Inflammatory macrophage (primary cell): Measurements from ENCODE around the gene SS18L1.

ENCODE experiments used
- DNase-seq, 2 donors: peaks; one replicate each; pipeline ENCODE4 v3.0.0-alpha.2; 2020 to 2022

SS18L1 gene

DNA sequence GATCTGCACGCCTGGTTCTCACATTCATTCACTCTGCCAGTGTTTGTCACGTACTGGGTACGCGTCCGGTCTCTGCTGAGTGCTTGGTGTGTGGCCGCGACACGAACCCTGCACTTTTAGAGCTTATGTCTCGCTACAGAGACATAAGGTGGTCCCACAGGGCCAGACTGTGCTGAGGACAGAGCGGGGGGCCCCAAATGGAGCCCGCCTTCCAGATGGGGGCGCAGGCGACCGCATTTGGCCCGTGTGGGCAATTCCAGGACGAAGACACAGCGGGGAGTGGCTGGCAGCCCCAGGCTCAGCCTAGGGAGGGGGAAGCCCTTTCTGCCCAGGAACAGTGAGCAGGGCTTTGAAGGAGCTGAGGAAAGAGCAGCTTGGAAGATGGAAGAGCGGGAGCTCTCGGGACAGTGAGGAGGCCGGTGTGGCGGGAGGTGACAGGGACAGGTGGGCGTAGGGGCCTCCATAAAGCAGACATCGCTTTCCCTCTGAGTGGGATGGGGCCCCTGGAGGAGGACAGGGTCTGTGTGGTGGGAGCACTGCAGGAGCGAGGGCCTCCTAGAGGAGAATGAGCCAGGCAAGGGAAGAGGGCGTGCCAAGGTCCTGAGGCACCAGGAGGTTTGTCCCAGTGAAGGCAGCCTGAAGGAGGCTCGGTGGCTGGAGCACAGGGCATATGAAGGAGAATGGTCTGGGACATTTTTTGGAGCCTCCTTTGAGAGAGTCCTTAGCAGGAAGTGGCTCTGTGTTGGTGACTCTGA, 31.5 kb downstream of the SS18L1 start:
- no peak for DNase-seq

DNA sequence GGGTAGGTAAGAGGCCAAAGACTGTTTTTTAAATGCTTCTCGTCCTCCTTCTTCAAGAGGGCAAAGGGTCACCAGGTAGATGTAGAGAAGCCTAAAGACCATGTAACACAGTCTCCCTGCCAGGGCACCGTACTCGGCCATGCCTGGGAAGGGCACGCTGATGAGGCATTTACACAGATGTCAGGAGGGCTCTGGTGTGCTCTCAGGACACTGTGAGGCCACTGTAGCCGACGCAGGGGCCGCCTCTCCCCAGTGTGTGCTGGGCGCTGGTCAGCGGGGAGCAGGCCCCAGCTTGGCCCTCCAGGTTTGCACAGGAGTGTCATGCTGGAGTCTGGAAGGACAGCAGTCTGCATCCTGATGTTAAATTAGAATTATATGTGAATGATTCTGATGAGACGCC, 32.1 kb downstream of the SS18L1 start:
- no peak for DNase-seq

DNA sequence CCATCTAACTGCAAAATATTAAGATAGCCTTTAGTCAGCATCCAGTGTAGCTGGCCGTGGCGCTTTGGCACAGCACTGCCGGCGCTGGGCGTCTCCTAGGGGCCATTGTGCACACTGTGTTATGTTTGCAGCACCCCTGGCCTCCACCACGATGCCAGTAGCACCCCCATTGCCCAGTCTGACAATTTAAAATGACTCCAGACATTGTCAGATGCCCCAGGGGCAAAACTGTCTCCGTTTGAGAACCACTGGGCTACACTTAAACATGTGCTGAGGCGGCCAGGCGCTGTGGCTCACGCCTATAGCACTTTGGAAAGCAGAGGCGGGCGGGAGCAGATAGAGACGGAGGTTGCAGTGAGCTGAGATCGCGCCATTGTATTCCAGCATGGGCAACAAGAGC, 33.3 kb downstream of the SS18L1 start:
- no peak for DNase-seq

DNA sequence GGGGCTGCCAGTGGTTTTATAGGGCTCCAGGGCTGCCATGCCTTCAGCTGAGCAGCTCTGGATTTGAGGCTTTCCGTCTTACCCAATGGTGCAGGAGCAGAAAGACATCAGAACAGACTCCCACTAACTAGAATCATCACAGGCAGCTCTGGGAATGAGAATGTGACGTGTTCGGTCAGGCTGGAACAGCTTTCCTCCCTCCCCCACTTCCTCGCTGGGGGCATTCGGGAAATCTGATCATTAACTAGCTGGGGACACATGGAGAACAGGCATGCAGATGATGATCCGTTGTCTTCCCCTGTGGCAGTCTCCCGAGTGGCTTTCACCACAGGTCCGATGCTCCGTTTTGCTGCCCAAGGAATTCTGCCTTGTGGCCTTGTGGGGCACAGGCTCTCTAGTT, 33.7 kb downstream of the SS18L1 start:
- no peak for DNase-seq

DNA sequence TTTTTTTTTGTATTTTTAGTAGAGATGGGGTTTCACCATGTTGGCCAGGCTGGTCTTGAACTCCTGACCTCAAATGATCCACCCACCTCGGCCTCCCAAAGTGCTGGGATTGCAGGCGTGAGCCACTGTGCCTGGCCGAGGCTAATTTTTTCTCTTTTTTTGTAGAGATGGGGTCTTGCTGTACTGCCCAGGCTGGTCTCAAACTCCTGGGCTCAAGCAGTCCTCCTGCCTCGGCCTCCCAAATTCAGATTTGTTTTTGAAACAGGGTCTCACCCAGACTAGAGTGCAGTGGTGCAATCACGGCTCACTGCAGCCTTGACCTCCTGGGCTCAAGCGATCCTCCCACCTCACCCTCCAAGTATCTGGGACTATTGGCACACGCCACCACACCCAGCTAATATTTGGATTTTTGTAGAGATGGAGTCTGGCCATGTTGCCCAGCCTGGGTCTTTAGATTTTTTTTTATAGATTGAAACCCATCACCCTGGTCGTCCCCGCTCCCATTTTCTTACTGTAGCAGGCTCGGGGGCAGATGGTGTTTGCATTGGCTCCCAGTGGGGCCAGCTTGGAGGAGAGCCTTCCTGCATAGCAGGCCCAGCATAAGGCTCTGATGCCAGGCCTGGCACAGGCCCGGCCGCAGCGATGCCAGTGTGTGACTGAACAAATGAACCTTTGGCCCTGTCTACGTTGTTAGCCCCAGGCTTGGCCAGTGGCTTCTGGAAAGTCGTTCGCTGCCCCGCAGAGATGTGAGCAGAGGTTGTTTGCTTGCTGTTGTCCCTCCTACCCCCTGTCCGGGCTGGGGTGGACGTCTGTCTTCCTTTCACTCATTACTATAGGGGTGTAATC, 35.0 kb downstream of the SS18L1 start:
- no peak for DNase-seq

DNA sequence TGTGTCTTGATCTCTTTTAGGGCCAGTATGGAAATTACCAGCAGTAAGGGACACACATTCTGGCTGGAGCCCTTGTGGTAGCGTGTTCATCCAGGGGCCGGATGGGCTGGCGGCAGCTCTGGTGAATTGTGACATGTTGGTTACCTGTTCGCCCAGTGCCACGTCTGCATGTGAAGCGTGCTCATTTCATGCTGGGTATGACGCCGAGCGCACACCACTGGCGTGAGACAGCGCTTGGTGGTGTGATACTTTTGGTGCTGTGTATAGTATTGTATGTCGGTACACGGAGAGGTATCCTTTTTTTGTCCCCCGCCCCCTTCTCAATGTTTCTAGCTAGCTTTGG, 35.6 kb downstream of the SS18L1 start:
- no peak for DNase-seq

DNA sequence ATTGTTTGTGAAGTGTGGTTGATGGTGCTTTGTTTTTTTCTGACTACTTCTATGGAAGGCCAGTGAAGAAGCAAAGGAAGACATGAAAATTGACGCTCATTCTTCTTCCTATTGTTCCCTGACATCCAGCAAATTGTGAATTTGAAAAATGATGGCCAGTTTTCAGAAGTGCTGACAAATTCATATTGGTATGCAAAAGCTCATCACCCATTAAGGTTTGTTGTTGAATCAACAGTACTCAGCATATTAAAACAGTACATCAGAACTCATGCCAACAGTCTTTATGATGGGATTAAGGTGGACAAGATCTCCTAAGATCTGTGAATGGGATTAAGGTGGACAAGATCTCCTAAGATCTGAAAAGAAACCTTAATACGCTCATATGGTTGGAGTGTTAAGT, 38.2 kb downstream of the SS18L1 start:
- no peak for DNase-seq

DNA sequence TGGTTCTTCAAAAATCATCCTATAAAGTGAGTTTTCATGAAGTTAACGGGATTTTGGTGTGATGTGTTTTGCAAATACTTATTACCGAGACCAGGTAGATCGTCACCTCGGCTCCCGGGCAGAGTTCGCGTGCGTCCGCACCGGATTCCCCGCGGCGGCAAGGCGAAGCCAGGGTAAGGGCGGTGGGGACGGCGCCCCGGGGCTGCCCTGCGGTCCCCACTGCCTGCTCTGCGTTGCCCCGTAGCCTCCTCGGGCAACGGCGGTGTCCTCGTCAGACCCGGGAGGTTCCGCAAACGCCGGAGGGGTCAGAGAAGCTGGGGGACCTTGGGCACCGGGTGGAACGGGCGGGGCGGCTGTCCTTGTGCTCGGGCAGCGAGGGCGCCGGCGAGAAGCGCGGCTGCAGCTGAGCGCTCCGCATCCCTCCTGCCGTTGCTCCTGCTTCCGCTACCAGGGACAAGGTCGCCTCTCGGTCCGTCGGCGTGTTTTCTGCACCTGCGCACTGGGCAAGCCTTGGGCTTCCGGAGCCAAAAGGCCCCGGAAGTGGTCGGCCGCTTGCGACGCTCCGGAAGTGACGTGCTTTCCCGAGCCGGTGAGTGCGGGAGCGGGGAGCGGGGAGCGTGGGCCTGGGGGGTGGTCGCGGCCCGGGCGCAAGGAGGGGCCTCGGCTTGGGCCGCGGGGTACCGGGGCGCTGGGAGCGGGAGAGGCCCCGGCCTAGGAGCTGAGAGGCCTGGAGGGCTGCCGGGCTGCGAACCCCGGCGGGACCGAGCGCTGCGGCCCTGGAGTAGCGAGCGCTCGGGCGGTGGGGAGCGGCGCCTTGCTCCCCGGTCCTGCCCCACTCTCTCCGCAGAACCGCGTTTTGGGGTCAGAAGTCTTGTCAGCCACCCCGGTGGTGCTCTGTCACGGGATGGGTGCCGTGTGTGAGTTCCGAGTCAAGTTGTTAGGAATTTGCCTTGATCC, 39.2 kb downstream of the SS18L1 start, which contains the start of gene MTG2:
MTG2 (plus strand) TSS at position 560 of the 957 bp plus-strand sequence. CDS start 10,393 bp downstream, outside the sequence.
- peak; percentile 96 to 98 for DNase-seq

DNA sequence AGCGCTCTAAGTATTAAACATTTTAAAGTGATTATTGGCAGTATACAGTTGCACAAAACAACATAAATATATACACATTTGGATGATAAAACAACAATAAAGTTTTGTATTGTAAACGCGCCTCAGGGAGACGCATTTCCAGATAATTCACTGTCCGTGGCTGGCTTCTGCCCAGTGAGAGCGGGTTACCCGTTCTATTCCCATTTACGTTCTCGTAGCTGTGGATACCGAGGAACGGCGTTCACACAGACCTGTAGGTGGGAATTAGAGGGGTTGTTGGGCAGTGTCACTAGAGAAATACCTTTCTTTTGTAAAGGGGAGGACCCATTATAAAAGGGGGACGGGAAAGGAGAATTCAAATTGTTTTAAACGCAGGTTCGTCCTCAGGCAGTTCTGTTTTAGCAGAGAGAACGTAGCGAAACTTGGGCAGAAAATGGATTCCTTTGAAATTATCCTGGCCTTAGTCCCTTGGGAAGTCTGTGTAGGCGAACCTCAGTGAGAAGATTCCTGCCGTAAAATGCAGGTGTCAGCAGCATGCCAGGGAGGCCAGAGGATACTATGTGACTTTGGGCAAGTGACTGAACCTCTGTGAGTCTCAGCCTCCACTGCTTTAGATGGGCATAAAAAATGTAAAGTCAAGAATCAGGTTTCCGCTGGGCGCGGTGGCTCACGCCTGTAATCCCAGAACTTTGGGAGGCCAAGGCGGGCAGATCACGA, 40.0 kb downstream of the SS18L1 start:
- peak; percentile 4 to 8 for DNase-seq

DNA sequence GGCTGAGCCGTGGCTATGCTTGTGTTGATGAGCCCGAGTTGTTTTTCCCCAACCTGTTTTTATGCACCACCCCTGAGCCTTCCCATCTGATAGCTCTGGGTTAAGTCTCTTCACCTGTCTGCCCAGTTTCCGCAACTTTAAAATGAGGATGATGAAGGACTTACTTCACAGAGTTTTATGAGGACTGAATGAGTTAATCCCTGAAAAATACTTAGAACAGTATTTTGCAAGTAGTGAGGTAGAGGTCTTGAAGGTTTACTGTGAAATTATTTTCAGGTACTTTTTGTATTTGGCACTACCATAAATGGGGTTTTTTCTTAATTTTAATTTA, 42.5 kb downstream of the SS18L1 start:
- no peak for DNase-seq

DNA sequence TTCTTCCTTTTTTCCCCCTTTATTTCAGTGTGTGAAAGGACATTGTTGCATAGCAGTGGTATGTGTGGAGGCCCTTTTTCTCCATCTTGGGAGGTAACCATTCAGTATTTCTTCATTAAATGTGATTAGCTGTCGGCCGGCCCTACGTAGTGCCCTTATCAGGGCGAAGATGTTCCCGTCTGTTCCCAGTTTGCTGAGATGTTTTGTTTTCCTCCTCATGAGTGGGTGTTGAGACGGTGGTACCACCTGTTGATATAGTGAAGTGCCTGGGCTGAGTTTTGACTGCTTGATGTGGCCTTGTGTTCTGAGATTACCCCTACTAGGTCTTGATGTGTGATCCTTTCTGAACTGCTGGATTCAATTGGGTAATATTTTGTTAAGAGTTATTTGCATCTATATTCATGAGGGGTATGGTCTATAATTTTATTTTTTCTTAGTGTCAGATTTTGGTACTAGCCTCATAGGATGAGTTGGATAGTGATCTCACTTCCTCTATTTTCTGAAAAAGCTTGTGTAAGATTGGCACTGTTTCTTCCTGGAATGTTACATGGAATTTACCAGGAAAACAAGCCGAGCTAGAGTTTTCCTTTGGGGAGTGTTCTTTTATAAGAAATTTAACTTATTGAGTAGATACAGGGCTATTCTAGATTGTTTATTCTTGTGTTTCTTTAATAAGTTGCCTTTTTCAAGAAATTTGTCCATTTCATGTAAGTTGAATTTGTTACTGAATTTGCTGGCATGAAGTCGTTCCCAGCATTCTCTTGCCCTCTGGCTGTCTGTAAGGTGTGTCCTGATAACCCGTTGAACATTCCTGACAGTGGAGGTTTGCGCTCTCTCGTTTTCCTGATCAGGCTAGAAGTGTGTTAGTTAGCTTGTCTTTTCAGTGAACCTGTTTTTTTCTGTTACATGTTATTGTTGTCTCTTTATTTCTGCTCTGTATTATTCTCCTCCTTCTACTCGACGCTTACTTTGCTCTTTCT, 43.6 kb downstream of the SS18L1 start:
- DNase-seq = peak in 1 of 2 donors; percentile 14

DNA sequence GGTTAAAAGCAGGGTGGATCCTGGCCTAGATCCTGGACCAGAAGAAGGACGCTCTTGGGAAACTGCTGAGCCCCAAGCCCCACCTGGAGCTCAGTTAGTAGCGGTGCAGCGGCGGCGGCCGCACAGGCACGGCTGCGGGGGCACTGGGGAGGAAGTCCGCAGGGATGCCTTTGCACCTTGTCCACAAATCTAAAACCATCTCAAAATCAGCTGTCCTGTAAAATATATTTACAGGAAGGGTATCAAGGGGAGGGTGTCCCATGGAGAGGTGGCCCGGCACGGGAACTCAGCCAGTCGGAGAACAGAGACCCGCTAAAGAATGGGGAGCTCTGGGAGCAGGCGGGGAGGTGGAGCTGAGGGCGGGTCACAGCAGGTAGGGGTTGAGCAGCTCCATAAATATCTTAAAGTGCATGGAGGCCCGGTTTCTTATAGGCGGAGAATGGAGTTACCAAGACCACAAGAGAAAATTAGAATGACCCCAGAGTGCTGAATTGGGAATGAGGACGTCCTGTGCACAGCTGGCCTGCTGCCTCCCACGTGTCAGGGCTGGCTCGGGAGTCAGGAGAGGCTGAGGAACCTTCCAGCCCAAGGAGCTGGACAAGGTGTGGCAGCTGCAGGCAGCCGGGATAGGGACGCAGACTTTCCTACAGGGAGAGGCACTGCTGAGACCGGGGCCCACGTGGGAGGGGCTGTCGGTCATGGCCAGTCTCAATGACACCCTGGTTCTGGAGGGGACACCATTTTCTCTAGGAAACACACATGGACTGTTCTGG, 47.3 kb downstream of the SS18L1 start:
- DNase-seq = no peak

DNA sequence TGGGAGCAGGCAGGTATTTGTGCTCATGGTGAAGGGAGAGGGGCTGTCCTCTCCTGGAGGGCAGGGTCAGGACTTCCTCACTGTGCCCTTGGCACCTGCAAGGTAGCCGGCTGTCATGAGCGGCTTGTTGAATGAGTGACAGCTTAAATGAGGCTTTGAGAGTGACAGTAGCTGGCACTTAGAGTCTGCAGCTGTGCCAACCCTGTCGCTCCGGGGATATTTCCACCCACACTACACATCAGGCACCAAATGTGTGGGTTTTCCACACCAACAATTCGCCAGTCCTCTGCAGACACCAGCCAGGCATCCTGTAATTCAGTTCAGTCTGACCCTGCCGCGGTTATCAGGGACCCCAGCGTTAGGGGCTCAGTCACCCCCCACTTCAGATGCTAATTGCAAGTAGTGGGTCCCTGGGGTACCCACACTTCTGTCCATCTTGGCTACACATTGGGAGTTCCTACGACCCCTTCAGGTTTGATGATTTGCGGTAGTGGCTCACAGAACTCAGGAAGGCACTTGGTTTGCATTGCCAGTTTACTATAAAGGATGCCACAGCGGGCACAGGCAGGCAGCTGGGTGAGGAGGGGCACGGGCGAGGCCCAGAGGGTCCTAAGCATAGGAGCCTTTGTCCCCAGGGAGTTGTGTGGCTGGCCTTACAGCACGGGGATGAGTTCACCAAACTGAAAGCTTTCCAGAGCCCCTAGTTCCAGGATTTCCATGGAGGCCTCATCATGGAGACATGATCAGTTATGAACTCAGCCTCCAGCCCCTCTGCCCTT, 48.4 kb downstream of the SS18L1 start:
- no peak for DNase-seq

DNA sequence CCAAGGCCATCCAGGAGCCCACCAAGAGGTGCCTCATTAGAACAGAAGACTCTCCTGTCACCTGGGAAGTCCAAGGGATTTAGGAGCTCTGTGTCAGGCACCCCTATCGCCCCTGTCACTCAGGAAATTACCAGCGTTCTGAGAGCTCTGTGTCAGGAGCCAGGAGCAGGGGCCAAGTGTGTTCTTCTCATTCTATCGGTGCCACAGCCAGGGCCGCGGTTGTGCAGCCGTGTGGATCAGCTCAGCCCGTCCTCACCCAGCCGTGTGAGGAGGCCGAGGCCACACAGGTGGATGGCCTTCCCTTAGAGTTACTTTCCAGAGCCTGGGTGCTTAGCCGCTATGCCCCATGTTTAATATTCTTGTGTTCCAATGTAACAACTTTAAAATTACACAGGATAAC, 49.1 kb downstream of the SS18L1 start:
- no peak for DNase-seq

DNA sequence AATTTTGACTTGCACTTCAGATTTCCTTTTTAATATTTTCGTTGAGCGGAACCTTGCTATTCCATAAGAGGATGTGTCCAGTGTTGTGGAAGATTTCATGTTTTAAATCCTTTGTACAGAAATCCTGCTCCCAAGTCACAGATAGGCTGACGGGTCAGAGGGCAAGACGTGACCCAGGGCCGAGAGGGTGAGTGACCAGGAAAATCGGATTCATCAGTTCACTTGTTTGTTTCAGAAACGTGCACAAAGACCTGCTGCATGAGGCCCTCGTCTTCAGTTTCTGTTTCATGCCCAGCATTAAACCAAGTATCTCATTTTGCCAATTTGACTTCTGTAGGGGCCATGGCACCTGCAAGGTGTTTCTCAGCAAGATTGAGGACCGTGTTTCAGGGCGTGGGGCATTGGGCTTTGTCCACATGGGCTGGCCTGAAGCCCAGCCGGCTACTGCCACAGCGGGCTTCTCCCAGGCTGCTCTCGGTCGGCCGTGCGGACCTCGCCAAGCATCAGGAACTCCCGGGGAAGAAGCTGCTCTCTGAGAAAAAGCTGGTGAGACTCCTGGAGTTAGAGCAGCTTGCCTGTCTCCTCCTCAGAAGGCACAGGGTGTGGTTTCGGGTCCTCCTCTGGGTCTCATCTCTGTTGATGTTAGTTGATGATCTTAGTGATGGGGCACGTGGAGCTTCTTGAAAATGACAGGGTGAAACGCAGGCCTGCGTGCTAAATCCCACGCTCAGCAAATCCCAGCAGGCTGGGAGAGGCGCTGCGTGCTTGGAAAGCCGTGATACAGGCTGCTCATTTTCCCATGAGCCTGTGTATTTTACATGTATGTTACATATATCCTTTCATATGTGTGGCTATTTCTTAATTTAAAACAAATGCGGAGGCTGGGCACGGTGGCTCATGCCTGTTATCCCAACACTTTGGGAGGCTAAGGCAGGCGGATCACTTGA, 49.8 kb downstream of the SS18L1 start:
- DNase-seq = no peak

DNA sequence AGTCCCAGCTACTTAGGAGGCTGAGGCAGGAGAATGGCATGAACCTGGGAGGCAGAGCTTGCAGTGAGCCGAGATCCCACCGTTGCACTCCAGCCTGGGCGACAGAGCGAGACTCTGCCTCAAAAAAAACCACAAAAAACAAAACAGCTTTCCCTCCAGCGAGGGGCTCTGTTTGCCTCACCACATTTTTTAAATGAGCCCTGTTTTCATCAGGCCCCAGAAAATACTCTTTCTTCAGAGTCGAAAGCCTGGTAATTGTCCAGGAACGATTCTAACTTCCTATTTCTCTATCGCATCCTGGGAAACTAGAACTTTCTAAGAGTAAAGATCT, 51.5 kb downstream of the SS18L1 start:
- no peak for DNase-seq

DNA sequence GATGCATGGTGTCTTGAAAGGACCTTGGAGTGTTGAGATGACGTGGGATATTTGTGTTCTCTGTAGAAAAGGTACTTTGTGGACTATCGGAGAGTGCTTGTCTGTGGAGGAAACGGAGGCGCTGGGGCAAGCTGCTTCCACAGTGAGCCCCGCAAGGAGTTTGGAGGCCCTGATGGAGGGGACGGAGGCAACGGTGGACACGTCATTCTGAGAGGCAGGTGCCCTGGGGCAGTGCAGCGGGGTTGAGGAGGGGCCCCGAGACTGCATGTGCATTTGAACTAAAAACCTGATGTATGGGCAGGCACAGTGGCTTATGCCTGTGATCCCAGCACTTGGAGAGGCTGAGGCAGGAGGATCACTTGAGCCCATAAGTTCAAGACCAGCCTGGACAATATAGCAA, 52.2 kb downstream of the SS18L1 start:
- DNase-seq = no peak

DNA sequence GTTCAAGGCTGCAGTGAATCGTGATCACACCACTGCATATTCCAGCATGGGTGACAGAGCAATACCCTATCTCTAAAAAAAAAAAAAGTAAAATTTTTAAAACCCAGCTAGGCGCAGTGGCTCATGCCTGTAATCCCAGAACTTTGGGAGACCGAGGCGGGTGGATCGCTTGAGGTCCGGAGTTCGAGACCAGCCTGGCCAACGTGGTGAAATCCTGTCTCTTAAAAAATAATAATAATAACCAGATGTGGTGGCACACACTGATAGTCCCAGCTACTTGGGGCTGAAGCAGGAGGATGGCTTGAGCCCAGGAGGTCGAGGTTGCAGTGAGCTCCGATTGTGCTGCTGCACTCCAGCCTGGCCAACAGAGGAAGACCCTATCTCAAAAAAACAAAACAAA, 52.7 kb downstream of the SS18L1 start:
- DNase-seq = no peak
